Endothelial cell of umbilical vein (primary cell): ENCODE results near the gene NAV3. TPM values are rescaled to one million over a fixed set of nuclear protein-coding genes. Genes with fewer than 3 reads are reported as not detected.

Source experiments
- BruUV-seq: library from RNA; stranded (reverse); fragments of 400-500 nt; replicated peaks from 2 replicates; lab custom pipeline; 2021; lab: Mats Ljungman, UMichigan
- CTCF ChIA-PET: fragments of 300-600, 350-600 bp; sonication (Branson Sonifier 250); formaldehyde crosslinking; loops from one replicate; lab custom pipeline; 2021; ENCODE audit warnings: antibody characterized with exemption, inconsistent platforms; lab: Charles Lee
- POLR2A ChIA-PET: fragments of 300-600, 350-600 bp; sonication (Branson Sonifier 250); formaldehyde crosslinking; loops from one replicate; lab custom pipeline; 2021; ENCODE audit warnings: antibody characterized with exemption, inconsistent platforms; lab: Charles Lee
- DNase-seq: peaks from one replicate; pipeline ENCODE4 v3.0.0-alpha.2; 2011; ENCODE audit warnings: low read depth, low spot score
- FAIRE-seq: peaks from 2 replicates; lab custom pipeline; 2011; peaks lifted over from hg19 to GRCh38; lab: Jason Lieb, UNC
- H2AFZ ChIP-seq: 2 replicates; pipeline ENCODE4 v1.6.0; 2012; ENCODE audit warnings: low read depth, low read length, control low read depth, inconsistent platforms
- H3K27ac ChIP-seq: 2 replicates; pipeline ENCODE4 v1.5.1; 2011; ENCODE audit warnings: low read depth, mild to moderate bottlenecking, control low read depth, low read length, moderate library complexity; ENCODE audit not compliant: insufficient read depth
- H3K27me3 ChIP-seq, 2 experiments: 2 replicates each; pipeline versions ENCODE4 v1.6.0 to v1.6.1; 2011; ENCODE audit warnings: low read length in 2 of 2, mixed read lengths in 1 of 2; ENCODE audit not compliant: control insufficient read depth in 2 of 2, insufficient read depth in 2 of 2
- H3K36me3 ChIP-seq, 2 experiments: 2 replicates in 1 of 2; 3 replicates in 1 of 2; pipeline ENCODE4 v1.5.1; 2011; ENCODE audit warnings: low read length in 2 of 2, mild to moderate bottlenecking in 1 of 2, moderate library complexity in 1 of 2; ENCODE audit not compliant: control insufficient read depth in 2 of 2, insufficient read depth in 2 of 2; ENCODE audit errors: extremely low read depth in 1 of 2
- H3K4me1 ChIP-seq: 3 replicates; pipeline ENCODE4 v1.5.1; 2011; ENCODE audit warnings: mild to moderate bottlenecking, low read length; ENCODE audit not compliant: control insufficient read depth, insufficient read depth; ENCODE audit errors: extremely low read depth
- H3K4me2 ChIP-seq: 2 replicates; pipeline ENCODE4 v1.6.1; 2011; ENCODE audit warnings: low read length, control low read depth, mixed read lengths; ENCODE audit not compliant: insufficient read depth
- H3K4me3 ChIP-seq, 3 experiments: fragments of 200-600 bp in 1 of 3; sonication (generic), shearing (Covaris generic) in 1 of 3; replicated peaks in 1 of 3; 2 replicates each; pipeline ENCODE4 v1.5.1; 2011 to 2016; ENCODE audit warnings: control low read depth in 3 of 3, low read length in 3 of 3, mild to moderate bottlenecking in 2 of 3, inconsistent platforms in 1 of 3, low read depth in 1 of 3, moderate library complexity in 1 of 3; ENCODE audit not compliant: insufficient read depth in 1 of 3
- H3K79me2 ChIP-seq: 2 replicates; pipeline ENCODE4 v1.6.0; 2012; ENCODE audit warnings: low read length, inconsistent platforms; ENCODE audit not compliant: control insufficient read depth, insufficient read depth
- H3K9ac ChIP-seq: replicated peaks from 2 replicates; pipeline ENCODE3; 2011; ENCODE audit warnings: low read length, control low read depth; ENCODE audit not compliant: insufficient read depth; ENCODE audit errors: extremely low read depth
- H3K9me1 ChIP-seq: replicated peaks from 3 replicates; pipeline ENCODE4 v1.6.0; 2011; ENCODE audit warnings: mild to moderate bottlenecking, low read length; ENCODE audit not compliant: control insufficient read depth, insufficient read depth; ENCODE audit errors: extremely low read depth
- H3K9me3 ChIP-seq: replicated peaks from 2 replicates; pipeline ENCODE4 v1.5.1; 2012; ENCODE audit warnings: low read length, inconsistent platforms; ENCODE audit not compliant: control insufficient read depth, insufficient read depth
- H4K20me1 ChIP-seq: replicated peaks from 2 replicates; pipeline ENCODE3; 2011; ENCODE audit warnings: mild to moderate bottlenecking, low read length; ENCODE audit not compliant: control insufficient read depth, insufficient read depth; ENCODE audit errors: extremely low read depth
- EZH2 ChIP-seq: IDR thresholded peaks from 2 replicates; pipeline ENCODE4 v1.6.1; 2012; ENCODE audit warnings: borderline replicate concordance, low read depth, mild to moderate bottlenecking, moderate library complexity, low read length, inconsistent platforms; ENCODE audit not compliant: severe bottlenecking
- GATA2 ChIP-seq: IDR thresholded peaks from 2 replicates; pipeline ENCODE4 v1.7.0; 2011; ENCODE audit warnings: low read depth, mild to moderate bottlenecking, moderate library complexity, mixed read lengths, low read length; ENCODE audit not compliant: insufficient read length, insufficient read depth
- JUN ChIP-seq: IDR thresholded peaks from 2 replicates; pipeline ENCODE4 v1.6.1; 2011; ENCODE audit warnings: borderline replicate concordance, low read depth; ENCODE audit not compliant: insufficient read length, insufficient read depth
- MAX ChIP-seq: IDR thresholded peaks from 2 replicates; pipeline ENCODE4 v1.6.1; 2011; ENCODE audit not compliant: insufficient read depth, insufficient read length
- MYC ChIP-seq: IDR thresholded peaks from one replicate; pipeline ENCODE4 v1.6.1; 2011; ENCODE audit warnings: mild to moderate bottlenecking, low read depth, low read length
- POLR2AphosphoS5 ChIP-seq: IDR thresholded peaks from 2 replicates; pipeline ENCODE4 v1.6.1; 2012; ENCODE audit warnings: low read depth, mild to moderate bottlenecking, control low read depth, low read length, moderate library complexity; ENCODE audit not compliant: insufficient read depth
- dilution Hi-C: fragments of 300-500 bp; cut with MboI; formaldehyde crosslinking; loops from one replicate; pipeline ENCODE4 v1.15.0; 2019; ENCODE audit warnings: low sequenced_read_pairs; ENCODE audit not compliant: extremely low pct_ligation_motif_present
- intact Hi-C: fragments of 100-400 bp; cut with micrococcal nuclease; formaldehyde crosslinking; loops from one replicate; pipeline ENCODE4 v1.10.0; 2022
- polyA plus RNA-seq, 4 experiments: library from polyadenylated mRNA; depleted of rRNA in 3 of 4; stranded (reverse) in 3 of 4; unstranded in 1 of 4; fragments of >200 nt; gene quantifications; 2 replicates each; pipeline versions ENCODE4 v1.2.1 to v1.2.3, GENCODE V29; 2011 to 2012; ENCODE audit warnings: missing spikeins in 1 of 4
- total RNA-seq: library from RNA; stranded (reverse); gene quantifications from 2 replicates; pipeline ENCODE4 v1.2.3, GENCODE V29; 2021
- TF ChIP-seq, protein P1 (sequence below), 2 donors: IDR thresholded peaks; 1 replicate in 1 of 2; 2 replicates in 1 of 2; pipeline ENCODE4 v1.5.1; 2011; ENCODE audit warnings: low read length in 2 of 2, mild to moderate bottlenecking in 2 of 2, moderate library complexity in 2 of 2, control low read depth in 1 of 2, inconsistent platforms in 1 of 2, low read depth in 1 of 2; ENCODE audit not compliant: insufficient read depth in 1 of 2; ENCODE audit errors: extremely low read depth in 1 of 2

The NAV3 gene
- total and polyA plus RNA-seq, 2 donors (not counting 3 experiments of a cell fraction or from before 2014, with no cell fraction given): 6.7 to 40.1 TPM

DNA sequence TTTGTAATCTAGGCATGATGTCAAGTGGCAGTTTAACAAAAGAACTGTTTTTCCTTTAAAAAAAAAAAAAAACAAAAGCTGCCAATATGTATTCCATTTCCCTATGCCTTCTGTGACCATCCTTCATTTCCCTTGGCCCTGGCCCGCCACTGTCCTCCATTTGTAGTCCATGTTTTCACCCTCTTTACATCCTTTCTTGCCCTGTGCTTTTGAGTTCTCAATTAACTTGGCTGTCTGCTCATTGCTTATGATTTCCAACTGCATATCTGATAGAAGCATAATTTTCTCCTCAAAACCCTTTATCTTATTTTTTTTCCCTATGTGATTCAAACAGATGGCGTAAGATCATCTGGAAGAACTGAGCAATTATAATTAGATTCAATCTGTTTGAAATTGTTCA is 297.5 kb downstream of the NAV3 start:
- Histone ChIP-seq H3K4me2 (no peak overlapping the region), H3K27me3 (no peaks in the 10 kb centered on the region), H3K27ac (no peak overlapping the region), H2AFZ (no peak overlapping the region), H3K9me3 (no peaks in the 10 kb centered on the region), H3K79me2 (peaks cover 4% of the 10 kb centered on the region), H3K9ac (no peak overlapping the region), H3K4me3 (no peak overlapping the region), H3K9me1 (no peaks in the 10 kb centered on the region), H3K4me1 (no peaks in the 10 kb centered on the region), H4K20me1 (no peaks in the 10 kb centered on the region), H3K36me3 (no peaks in the 10 kb centered on the region)
- CTCF ChIA-PET: no interaction called here
- no peak for FAIRE-seq
- POLR2A ChIA-PET: no interaction called here
- no peak for DNase-seq
- intact Hi-C loops (no loop called here), dilution Hi-C loops (no loop called here)
- BruUV-seq: no TSS peak
- TF ChIP-seq MYC: no peak
- TF ChIP-seq, protein P1, sequence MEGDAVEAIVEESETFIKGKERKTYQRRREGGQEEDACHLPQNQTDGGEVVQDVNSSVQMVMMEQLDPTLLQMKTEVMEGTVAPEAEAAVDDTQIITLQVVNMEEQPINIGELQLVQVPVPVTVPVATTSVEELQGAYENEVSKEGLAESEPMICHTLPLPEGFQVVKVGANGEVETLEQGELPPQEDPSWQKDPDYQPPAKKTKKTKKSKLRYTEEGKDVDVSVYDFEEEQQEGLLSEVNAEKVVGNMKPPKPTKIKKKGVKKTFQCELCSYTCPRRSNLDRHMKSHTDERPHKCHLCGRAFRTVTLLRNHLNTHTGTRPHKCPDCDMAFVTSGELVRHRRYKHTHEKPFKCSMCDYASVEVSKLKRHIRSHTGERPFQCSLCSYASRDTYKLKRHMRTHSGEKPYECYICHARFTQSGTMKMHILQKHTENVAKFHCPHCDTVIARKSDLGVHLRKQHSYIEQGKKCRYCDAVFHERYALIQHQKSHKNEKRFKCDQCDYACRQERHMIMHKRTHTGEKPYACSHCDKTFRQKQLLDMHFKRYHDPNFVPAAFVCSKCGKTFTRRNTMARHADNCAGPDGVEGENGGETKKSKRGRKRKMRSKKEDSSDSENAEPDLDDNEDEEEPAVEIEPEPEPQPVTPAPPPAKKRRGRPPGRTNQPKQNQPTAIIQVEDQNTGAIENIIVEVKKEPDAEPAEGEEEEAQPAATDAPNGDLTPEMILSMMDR (IDR thresholded peaks at IDR 0.05; ENCODE audit: extremely low read depth in 1 of 2, insufficient read depth in 1 of 2, low read depth in 1 of 2, low read length in 2 of 2): no peak
- TF ChIP-seq MAX: no peak
- no peak for TF ChIP-seq GATA2
- no peak for TF ChIP-seq JUN
- TF ChIP-seq EZH2: no peak

DNA sequence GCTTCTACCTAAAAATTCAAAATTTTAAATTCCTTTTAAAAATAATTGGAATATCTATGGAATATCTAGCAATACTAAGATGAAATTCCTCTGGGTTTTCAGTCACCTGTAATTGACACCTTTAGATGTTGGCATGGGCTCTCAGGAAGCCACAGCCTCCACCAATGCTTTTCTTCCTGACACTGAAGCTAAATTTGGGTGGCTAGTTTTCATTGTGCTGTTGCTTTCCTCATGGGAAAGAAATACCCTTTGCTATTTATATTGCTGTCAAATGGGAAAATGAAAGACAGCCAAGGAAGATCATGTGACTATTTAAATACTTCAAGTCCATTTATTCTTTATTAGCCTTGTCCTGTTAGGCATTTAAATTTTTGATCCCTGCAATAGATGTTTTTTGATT is 313.0 kb downstream of the NAV3 start:
- Histone ChIP-seq H3K4me3 (no peak overlapping the region), H3K4me2 (no peak overlapping the region), H3K9me3 (no peaks in the 10 kb centered on the region), H3K36me3 (peaks cover 0 to 4% of the 10 kb centered on the region in 2 experiments), H3K27me3 (no peaks in the 10 kb centered on the region), H3K79me2 (no peaks in the 10 kb centered on the region), H3K9me1 (no peaks in the 10 kb centered on the region), H3K27ac (no peak overlapping the region), H3K9ac (no peak overlapping the region), H2AFZ (no peak overlapping the region), H4K20me1 (no peaks in the 10 kb centered on the region), H3K4me1 (no peaks in the 10 kb centered on the region)
- intact Hi-C loops: loop anchor here (10.0 kb wide), 1 partner anchor 1201 kb away; no protein-coding TSS in a partner anchor
- ChIA-PET CTCF (interaction anchor here (1.1 to 1.4 kb wide), 3 partner anchors 9 to 1201 kb away, joined by 3 read pairs; no protein-coding TSS in a partner anchor), POLR2A (no interaction called here)
- BruUV-seq: no TSS peak
- dilution Hi-C loops: no loop called here
- DNase-seq (no peak), FAIRE-seq (no peak)
- TF ChIP-seq EZH2: no peak
- TF ChIP-seq, protein P1 (IDR thresholded peaks at IDR 0.05; ENCODE audit: extremely low read depth in 1 of 2, insufficient read depth in 1 of 2, low read depth in 1 of 2, low read length in 2 of 2): no peak
- TF ChIP-seq POLR2AphosphoS5: no peak
